ENCODE data around the gene LRRC10B. TPM values are rescaled to one million over a fixed set of nuclear protein-coding genes. Genes with fewer than 3 reads are reported as not detected.

Gene LRRC10B
- total RNA-seq, 1 experiment from 2014 or later, result not detected

DNA sequence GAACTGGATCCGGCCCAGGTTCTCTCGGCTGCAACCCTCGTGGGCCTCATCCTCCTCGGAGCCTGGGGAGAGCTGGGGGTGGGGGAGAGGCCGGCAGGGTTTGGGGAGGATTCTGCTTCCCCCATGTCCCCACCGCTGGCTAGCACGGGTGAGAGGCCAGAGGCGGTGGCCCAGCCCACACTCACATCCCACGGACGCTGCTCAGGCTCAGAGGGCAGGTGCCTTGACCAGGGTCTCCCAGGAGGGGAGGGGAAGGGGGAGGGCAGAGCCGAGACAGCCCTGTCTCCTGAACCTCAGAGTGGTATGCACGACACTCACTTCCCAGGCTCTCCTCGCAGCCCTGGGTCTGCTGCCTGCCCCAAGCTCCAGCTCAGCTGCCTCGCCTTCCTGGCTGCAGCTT lies 19.6 kb downstream of the LRRC10B start:
- no peak overlapping the region for H3K4me3 ChIP-seq (replicated peaks in 1 of 2; ENCODE audit: low read depth in 1 of 2, low read length in 2 of 2)
- H3K9me3 ChIP-seq (ENCODE audit: control insufficient read depth in 1 of 2, insufficient read depth in 1 of 2, low read depth in 1 of 2, low read length in 2 of 2), result no peaks in the 10 kb centered on the region
- POLR2A ChIA-PET, result no interaction called here
- CTCF ChIA-PET, result no interaction called here
- TF ChIP-seq ELF1 (IDR thresholded peaks at IDR 0.05; ENCODE audit: borderline replicate concordance, low read depth) (no peak), FOSL1 (IDR thresholded peaks at IDR 0.05; ENCODE audit: low read depth) (no peak), EGR1 (IDR thresholded peaks at IDR 0.05; ENCODE audit: low read depth) (no peak), YY1 (IDR thresholded peaks at IDR 0.05; ENCODE audit: extremely low read depth, insufficient replicate concordance, low read depth, low read length) (no peak), ZFX (IDR thresholded peaks at IDR 0.05) (no peak), CEBPB (IDR thresholded peaks at IDR 0.05; ENCODE audit: low read depth) (no peak), ZNF274 (IDR thresholded peaks at IDR 0.05; ENCODE audit: low read depth, low read length) (no peak), SRF (IDR thresholded peaks at IDR 0.05; ENCODE audit: low read depth) (no peak), SIN3A (IDR thresholded peaks at IDR 0.05; ENCODE audit: low read depth) (no peak), EZH2 (IDR thresholded peaks at IDR 0.05) (no peak), SP1 (IDR thresholded peaks at IDR 0.05; ENCODE audit: low read depth) (no peak), EZH2phosphoT487 (IDR thresholded peaks at IDR 0.05; ENCODE audit: borderline replicate concordance) (no peak), POLR2AphosphoS5 (IDR thresholded peaks at IDR 0.05; ENCODE audit: low read depth, low read length) (no peak), JUND (IDR thresholded peaks at IDR 0.05) (no peak), TCF7L2 (IDR thresholded peaks at IDR 0.05; ENCODE audit: borderline replicate concordance, extremely low read depth, insufficient read depth, insufficient read length) (no peak), RAD21 (IDR thresholded peaks at IDR 0.05; ENCODE audit: low read depth) (no peak)
- TF ChIP-seq, protein P1, sequence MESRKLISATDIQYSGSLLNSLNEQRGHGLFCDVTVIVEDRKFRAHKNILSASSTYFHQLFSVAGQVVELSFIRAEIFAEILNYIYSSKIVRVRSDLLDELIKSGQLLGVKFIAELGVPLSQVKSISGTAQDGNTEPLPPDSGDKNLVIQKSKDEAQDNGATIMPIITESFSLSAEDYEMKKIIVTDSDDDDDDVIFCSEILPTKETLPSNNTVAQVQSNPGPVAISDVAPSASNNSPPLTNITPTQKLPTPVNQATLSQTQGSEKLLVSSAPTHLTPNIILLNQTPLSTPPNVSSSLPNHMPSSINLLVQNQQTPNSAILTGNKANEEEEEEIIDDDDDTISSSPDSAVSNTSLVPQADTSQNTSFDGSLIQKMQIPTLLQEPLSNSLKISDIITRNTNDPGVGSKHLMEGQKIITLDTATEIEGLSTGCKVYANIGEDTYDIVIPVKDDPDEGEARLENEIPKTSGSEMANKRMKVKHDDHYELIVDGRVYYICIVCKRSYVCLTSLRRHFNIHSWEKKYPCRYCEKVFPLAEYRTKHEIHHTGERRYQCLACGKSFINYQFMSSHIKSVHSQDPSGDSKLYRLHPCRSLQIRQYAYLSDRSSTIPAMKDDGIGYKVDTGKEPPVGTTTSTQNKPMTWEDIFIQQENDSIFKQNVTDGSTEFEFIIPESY (IDR thresholded peaks at IDR 0.05; ENCODE audit: extremely low read depth, insufficient replicate concordance, low read length), result no peak
- TF ChIP-seq, protein P2, sequence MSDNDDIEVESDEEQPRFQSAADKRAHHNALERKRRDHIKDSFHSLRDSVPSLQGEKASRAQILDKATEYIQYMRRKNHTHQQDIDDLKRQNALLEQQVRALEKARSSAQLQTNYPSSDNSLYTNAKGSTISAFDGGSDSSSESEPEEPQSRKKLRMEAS (IDR thresholded peaks at IDR 0.05), result no peak
- TF ChIP-seq, protein P3, sequence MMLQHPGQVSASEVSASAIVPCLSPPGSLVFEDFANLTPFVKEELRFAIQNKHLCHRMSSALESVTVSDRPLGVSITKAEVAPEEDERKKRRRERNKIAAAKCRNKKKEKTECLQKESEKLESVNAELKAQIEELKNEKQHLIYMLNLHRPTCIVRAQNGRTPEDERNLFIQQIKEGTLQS (IDR thresholded peaks at IDR 0.05), result no peak
- TF ChIP-seq, protein P4, sequence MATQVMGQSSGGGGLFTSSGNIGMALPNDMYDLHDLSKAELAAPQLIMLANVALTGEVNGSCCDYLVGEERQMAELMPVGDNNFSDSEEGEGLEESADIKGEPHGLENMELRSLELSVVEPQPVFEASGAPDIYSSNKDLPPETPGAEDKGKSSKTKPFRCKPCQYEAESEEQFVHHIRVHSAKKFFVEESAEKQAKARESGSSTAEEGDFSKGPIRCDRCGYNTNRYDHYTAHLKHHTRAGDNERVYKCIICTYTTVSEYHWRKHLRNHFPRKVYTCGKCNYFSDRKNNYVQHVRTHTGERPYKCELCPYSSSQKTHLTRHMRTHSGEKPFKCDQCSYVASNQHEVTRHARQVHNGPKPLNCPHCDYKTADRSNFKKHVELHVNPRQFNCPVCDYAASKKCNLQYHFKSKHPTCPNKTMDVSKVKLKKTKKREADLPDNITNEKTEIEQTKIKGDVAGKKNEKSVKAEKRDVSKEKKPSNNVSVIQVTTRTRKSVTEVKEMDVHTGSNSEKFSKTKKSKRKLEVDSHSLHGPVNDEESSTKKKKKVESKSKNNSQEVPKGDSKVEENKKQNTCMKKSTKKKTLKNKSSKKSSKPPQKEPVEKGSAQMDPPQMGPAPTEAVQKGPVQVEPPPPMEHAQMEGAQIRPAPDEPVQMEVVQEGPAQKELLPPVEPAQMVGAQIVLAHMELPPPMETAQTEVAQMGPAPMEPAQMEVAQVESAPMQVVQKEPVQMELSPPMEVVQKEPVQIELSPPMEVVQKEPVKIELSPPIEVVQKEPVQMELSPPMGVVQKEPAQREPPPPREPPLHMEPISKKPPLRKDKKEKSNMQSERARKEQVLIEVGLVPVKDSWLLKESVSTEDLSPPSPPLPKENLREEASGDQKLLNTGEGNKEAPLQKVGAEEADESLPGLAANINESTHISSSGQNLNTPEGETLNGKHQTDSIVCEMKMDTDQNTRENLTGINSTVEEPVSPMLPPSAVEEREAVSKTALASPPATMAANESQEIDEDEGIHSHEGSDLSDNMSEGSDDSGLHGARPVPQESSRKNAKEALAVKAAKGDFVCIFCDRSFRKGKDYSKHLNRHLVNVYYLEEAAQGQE (IDR thresholded peaks at IDR 0.05; ENCODE audit: low read depth), result no peak
- no peak for ATAC-seq
- H3K27ac ChIP-seq (ENCODE audit: low read depth, low read length), result no peak overlapping the region
- no peaks in the 10 kb centered on the region for H4K20me1 ChIP-seq (ENCODE audit: insufficient read depth)
- BruUV-seq (replicated peaks), result no TSS peak
- H2AFZ ChIP-seq (ENCODE audit: low read depth, low read length, poor library complexity, severe bottlenecking), result no peak overlapping the region
- no peaks in the 10 kb centered on the region for H3K27me3 ChIP-seq (ENCODE audit: insufficient read depth, low read length)
- no peaks in the 10 kb centered on the region for H3K79me2 ChIP-seq (ENCODE audit: insufficient read depth, low read length)
- H3K9ac ChIP-seq (ENCODE audit: low read length), result no peak overlapping the region
- H3K36me3 ChIP-seq (ENCODE audit: control insufficient read depth in 1 of 2, insufficient read depth in 2 of 2, low read length in 2 of 2), result peaks cover 0 to 1% of the 10 kb centered on the region in 2 experiments; a peak in 3 of 4 replicates
- peaks cover 0 to 9% of the 10 kb centered on the region in 2 experiments; a peak in 2 of 4 replicates for H3K4me1 ChIP-seq (ENCODE audit: control insufficient read depth in 1 of 2, insufficient read depth in 2 of 2, low read length in 2 of 2)
- no peak overlapping the region for H3K4me2 ChIP-seq (ENCODE audit: low read length)
- no peak for DNase-seq (ENCODE audit: low read depth, low spot score)
- RAD21 ChIA-PET (ENCODE audit: low non-redundant PET in 1 of 2, low total read pairs in 2 of 2, uncharacterized antibody in 2 of 2, unreplicated experiment in 2 of 2), result no interaction called here
- intact Hi-C loops (cut with micrococcal nuclease), result no loop called here
- H3K9me2 ChIP-seq (ENCODE audit: insufficient read depth), result no peaks in the 10 kb centered on the region

All from HCT116 (cell line).